Fibroblast of lung (primary cell): ENCODE results near the gene RCSD1.

Source experiments
- EZH2 ChIP-seq: IDR thresholded peaks from 2 replicates; pipeline ENCODE4 v1.5.1; 2012; ENCODE audit warnings: low read length, control low read depth, mild to moderate bottlenecking; ENCODE audit errors: missing control alignments
- TF ChIP-seq, protein P1 (sequence below), 2 donors: IDR thresholded peaks in 1 of 2; conservative IDR thresholded peaks in 1 of 2; 1 replicate in 1 of 2; 2 replicates in 1 of 2; pipeline ENCODE4 v1.5.1; 2011 to 2012; ENCODE audit warnings: low read length in 2 of 2, control low read depth in 1 of 2, inconsistent platforms in 1 of 2, low read depth in 1 of 2, mild to moderate bottlenecking in 1 of 2

DNA sequence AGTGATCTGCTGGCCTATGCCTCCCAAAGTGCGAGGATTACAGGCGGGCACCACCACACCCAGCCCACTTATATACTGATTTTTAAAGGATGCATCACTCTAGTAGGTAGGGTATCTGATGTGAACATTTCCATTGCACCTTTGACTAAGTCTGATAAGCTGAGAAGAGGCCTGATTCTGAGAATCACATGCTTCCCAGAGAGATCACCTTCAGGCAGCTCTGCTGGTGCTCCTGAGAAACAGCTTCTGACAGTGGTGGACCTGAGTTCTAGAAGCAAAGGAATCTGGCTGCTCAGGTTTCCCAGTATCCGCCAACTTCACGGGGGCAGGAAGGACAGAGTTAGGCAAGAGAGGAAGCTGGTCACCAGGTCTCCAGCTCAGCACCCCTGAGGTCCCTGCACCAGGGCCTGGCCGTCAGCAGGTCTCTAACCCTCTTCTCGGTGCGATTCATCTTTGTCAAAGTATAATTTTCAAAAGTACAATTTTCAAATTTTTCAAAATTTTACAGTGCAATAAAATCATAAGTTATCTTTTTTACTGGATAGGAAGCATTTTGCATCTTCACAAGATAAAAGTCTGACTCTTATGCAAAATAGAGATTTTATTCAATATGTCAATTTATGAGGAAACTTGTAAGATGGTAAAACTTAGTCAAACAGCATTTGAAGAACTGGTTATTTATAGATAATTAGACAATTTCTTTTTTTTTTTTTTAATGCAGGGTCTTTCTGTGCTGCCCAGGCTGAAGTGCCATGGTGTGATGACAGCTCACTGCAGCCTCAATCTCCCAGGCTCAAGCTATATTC is 65.9 kb downstream of the RCSD1 start:
- TF ChIP-seq, protein P1, sequence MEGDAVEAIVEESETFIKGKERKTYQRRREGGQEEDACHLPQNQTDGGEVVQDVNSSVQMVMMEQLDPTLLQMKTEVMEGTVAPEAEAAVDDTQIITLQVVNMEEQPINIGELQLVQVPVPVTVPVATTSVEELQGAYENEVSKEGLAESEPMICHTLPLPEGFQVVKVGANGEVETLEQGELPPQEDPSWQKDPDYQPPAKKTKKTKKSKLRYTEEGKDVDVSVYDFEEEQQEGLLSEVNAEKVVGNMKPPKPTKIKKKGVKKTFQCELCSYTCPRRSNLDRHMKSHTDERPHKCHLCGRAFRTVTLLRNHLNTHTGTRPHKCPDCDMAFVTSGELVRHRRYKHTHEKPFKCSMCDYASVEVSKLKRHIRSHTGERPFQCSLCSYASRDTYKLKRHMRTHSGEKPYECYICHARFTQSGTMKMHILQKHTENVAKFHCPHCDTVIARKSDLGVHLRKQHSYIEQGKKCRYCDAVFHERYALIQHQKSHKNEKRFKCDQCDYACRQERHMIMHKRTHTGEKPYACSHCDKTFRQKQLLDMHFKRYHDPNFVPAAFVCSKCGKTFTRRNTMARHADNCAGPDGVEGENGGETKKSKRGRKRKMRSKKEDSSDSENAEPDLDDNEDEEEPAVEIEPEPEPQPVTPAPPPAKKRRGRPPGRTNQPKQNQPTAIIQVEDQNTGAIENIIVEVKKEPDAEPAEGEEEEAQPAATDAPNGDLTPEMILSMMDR (conservative IDR thresholded peaks at IDR 0.05 in 1 of 2, IDR thresholded peaks at IDR 0.05 in 1 of 2; ENCODE audit: low read depth in 1 of 2, low read length in 2 of 2): no peak
- no peak for TF ChIP-seq EZH2
